IPS DF 4.7 (cell line): Measurements from ENCODE around the gene MMP15.
"Not testable (repeated sequence)": the region's sequence is repeated elsewhere in the genome, so short reads cannot be mapped to it uniquely, and the experiment has no call there.

ENCODE experiments used
- DNase-seq: peaks from one replicate; pipeline ENCODE4 v3.0.0-alpha.2; 2013; ENCODE audit warnings: low spot score; ENCODE audit errors: extremely low read depth

Gene MMP15

GRCh38 chr16:58085584-58086251 lies 60.2 kb downstream of the MMP15 start:
- DNase-seq: no peak

GRCh38 chr16:58086381-58087208 lies 61.0 kb downstream of the MMP15 start:
- no peak for DNase-seq

- no peak for DNase-seq
Measured at GRCh38 chr16:58087209-58087913, 61.8 kb downstream of the MMP15 start.

GRCh38 chr16:58088091-58088490 lies 62.5 kb downstream of the MMP15 start:
- DNase-seq: no peak

- DNase-seq: not testable (repeated sequence)
Measured at GRCh38 chr16:58090396-58090795, 64.8 kb downstream of the MMP15 start.

- no peak for DNase-seq
Measured at GRCh38 chr16:58094026-58094425, 68.5 kb downstream of the MMP15 start.

- DNase-seq: no peak
Measured at GRCh38 chr16:58094791-58095574, 69.4 kb downstream of the MMP15 start.

- DNase-seq: not testable (repeated sequence)
Measured at GRCh38 chr16:58095575-58095960, 70.0 kb downstream of the MMP15 start.

GRCh38 chr16:58096249-58096648 lies 70.7 kb downstream of the MMP15 start:
- no peak for DNase-seq
